Stomach (tissue), 4 donors: ENCODE measurements around the gene YIF1B.

ENCODE experiments used
- POLR2A ChIP-seq, 4 donors: fragments of 450-650 bp; IDR thresholded peaks; one replicate each; pipeline ENCODE4 v1.6.1; 2016; ENCODE audit warnings: antibody characterized with exemption in 4 of 4, control low read depth in 2 of 4, mild to moderate bottlenecking in 1 of 4, moderate library complexity in 1 of 4
- POLR2AphosphoS5 ChIP-seq, 3 donors: sonication (generic); formaldehyde crosslinking; IDR thresholded peaks; one replicate each; pipeline ENCODE4 v1.6.1; 2016; ENCODE audit warnings: antibody characterized with exemption in 3 of 3
- TF ChIP-seq, protein P1 (sequence below), 7 experiments: fragments of 450-650 bp in 4 of 7; fragments of 200-600 bp in 3 of 7; sonication (generic) in 3 of 7; IDR thresholded peaks; one replicate each; pipeline ENCODE4 v1.5.1; 2016 to 2019; ENCODE audit warnings: antibody characterized with exemption in 7 of 7, control low read depth in 2 of 7, mild to moderate bottlenecking in 1 of 7

DNA sequence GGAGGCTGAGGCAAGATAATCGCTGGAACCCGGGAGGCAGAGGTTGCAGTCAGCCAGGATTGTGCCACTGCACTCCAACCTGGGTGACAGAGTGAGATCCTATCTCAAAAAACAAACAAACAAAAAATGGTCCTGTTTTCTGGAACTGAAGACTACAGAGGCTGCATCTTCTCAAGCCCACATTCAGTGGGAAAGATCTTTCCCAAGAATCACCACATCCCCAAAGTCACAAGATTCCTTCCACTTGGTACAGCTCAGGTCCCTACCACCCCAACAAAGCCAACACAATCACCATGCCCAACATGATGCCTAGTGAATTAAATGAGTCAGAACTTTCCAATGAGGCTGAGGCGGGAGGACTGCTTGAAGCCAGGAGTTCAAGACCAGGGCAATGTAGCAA, 35.1 kb upstream of the YIF1B start:
- TF ChIP-seq POLR2A (IDR thresholded peaks at IDR 0.05) (no peak), POLR2AphosphoS5 (IDR thresholded peaks at IDR 0.05) (no peak)
- TF ChIP-seq, protein P1, sequence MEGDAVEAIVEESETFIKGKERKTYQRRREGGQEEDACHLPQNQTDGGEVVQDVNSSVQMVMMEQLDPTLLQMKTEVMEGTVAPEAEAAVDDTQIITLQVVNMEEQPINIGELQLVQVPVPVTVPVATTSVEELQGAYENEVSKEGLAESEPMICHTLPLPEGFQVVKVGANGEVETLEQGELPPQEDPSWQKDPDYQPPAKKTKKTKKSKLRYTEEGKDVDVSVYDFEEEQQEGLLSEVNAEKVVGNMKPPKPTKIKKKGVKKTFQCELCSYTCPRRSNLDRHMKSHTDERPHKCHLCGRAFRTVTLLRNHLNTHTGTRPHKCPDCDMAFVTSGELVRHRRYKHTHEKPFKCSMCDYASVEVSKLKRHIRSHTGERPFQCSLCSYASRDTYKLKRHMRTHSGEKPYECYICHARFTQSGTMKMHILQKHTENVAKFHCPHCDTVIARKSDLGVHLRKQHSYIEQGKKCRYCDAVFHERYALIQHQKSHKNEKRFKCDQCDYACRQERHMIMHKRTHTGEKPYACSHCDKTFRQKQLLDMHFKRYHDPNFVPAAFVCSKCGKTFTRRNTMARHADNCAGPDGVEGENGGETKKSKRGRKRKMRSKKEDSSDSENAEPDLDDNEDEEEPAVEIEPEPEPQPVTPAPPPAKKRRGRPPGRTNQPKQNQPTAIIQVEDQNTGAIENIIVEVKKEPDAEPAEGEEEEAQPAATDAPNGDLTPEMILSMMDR (IDR thresholded peaks at IDR 0.05), result no peak
